ENCODE measurements around the gene CHST10. TPM values are rescaled to one million over a fixed set of nuclear protein-coding genes. Genes with fewer than 3 reads are reported as not detected.

The CHST10 gene
- total and polyA plus RNA-seq, 2 donors (not counting 3 experiments of a cell fraction or from before 2014, with no cell fraction given) = 11.1 to 12.3 TPM

GRCh38 chr2:100419915-100420314 is 2.4 kb upstream of the CHST10 start:
- TF ChIP-seq JUN (IDR thresholded peaks at IDR 0.05; ENCODE audit: borderline replicate concordance, insufficient read depth, insufficient read length, low read depth) (no peak), MAX (IDR thresholded peaks at IDR 0.05; ENCODE audit: insufficient read depth, insufficient read length) (no peak), GATA2 (IDR thresholded peaks at IDR 0.05; ENCODE audit: insufficient read depth, insufficient read length, low read depth, low read length) (no peak), EZH2 (IDR thresholded peaks at IDR 0.05; ENCODE audit: borderline replicate concordance, low read depth, low read length, severe bottlenecking) (no peak), CTCF (IDR thresholded peaks at IDR 0.05; ENCODE audit: extremely low read depth in 1 of 2, insufficient read depth in 1 of 2, low read depth in 1 of 2, low read length in 2 of 2) (no peak), MYC (IDR thresholded peaks at IDR 0.05; ENCODE audit: low read depth, low read length) (no peak), POLR2A (IDR thresholded peaks at IDR 0.05; ENCODE audit: low read depth, low read length) (no peak), POLR2AphosphoS5 (IDR thresholded peaks at IDR 0.05; ENCODE audit: insufficient read depth, low read depth, low read length) (no peak), FOS (IDR thresholded peaks at IDR 0.05; ENCODE audit: borderline replicate concordance, insufficient read depth, low read length) (no peak)
- BruUV-seq (replicated peaks) = no TSS peak
- no peak overlapping the region for H3K9ac ChIP-seq (replicated peaks; ENCODE audit: extremely low read depth, insufficient read depth, low read length)
- no peak overlapping the region for H3K4me2 ChIP-seq (ENCODE audit: insufficient read depth, low read length)
- H3K9me3 ChIP-seq (replicated peaks; ENCODE audit: control insufficient read depth, insufficient read depth, low read length) = no peaks in the 10 kb centered on the region
- no peak overlapping the region for H3K4me3 ChIP-seq (replicated peaks in 1 of 3; ENCODE audit: insufficient read depth in 1 of 3, low read depth in 1 of 3, low read length in 3 of 3)
- DNase-seq (ENCODE audit: low read depth, low spot score) = no peak
- intact Hi-C loops (cut with micrococcal nuclease) = loop anchor here (10.0 kb wide), 2 partner anchors 145 to 565 kb away; partner anchors contain the start of gene PDCL3
- no peaks in the 10 kb centered on the region for H3K9me1 ChIP-seq (replicated peaks; ENCODE audit: control insufficient read depth, extremely low read depth, insufficient read depth, low read length)
- POLR2A ChIA-PET = interaction anchor here (0.7 kb wide), 1 partner anchor 51 kb away, joined by 4 read pairs; no protein-coding TSS in a partner anchor
- dilution Hi-C loops (cut with MboI; ENCODE audit: extremely low pct_ligation_motif_present, low sequenced_read_pairs) = no loop called here
- H2AFZ ChIP-seq (ENCODE audit: low read depth, low read length) = no peak overlapping the region
- CTCF ChIA-PET = no interaction called here
- H3K4me1 ChIP-seq (ENCODE audit: control insufficient read depth, extremely low read depth, insufficient read depth, low read length) = peaks cover 5% of the 10 kb centered on the region
- FAIRE-seq = no peak
- no peaks in the 10 kb centered on the region for H4K20me1 ChIP-seq (replicated peaks; ENCODE audit: control insufficient read depth, extremely low read depth, insufficient read depth, low read length)
- H3K27me3 ChIP-seq (ENCODE audit: control insufficient read depth in 2 of 2, insufficient read depth in 2 of 2, low read length in 2 of 2) = peaks cover 0 to 3% of the 10 kb centered on the region in 2 experiments
- H3K27ac ChIP-seq (ENCODE audit: insufficient read depth, low read depth, low read length) = no peak overlapping the region
- H3K79me2 ChIP-seq (ENCODE audit: control insufficient read depth, insufficient read depth, low read length) = peaks cover 3% of the 10 kb centered on the region
- H3K36me3 ChIP-seq (ENCODE audit: control insufficient read depth in 2 of 2, extremely low read depth in 1 of 2, insufficient read depth in 2 of 2, low read length in 2 of 2) = no peaks in the 10 kb centered on the region

All from endothelial cell of umbilical vein (primary cell).